ENCODE results near the gene PMVK. TPM values are rescaled to one million over a fixed set of nuclear protein-coding genes. Genes with fewer than 3 reads are reported as not detected.

The PMVK gene
- total and polyA plus RNA-seq, 2 of the 4 experiments (the other 2 are of a cell fraction): 9.0 to 28.1 TPM

DNA sequence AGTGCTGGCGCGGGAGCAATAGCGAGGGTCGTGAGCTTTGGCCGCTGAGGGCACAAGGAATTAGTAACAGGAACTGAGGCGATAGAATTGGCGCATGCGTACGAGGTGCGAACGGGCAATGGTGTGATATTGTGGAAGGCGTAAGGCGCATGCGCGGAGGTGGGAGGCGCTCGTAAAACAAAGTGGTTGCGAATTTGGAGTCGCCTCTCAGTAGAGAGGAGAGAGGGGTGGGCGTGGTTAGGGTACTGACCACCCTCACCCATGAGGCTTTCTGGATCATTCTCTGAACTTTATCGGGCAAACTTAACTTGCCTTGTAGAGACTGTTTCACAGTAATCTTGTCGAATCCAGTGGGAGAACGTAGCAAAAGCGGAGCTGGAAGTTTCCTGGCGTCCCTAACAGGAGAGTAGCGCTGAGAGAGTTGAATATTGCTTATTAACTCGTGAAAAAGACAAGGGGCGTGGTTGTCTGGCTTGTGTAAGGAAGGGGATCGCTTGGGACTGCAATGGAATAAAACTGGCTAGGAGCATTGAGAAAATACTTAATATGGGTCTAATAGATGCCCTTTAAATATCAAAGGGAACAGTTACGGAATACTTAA lies 38.4 kb upstream of the PMVK start:
- peak overlapping the region; percentile 93 for H3K23ac ChIP-seq (ENCODE audit: low read depth, low read length)
- H2BK15ac ChIP-seq (ENCODE audit: low read depth, low read length): peak overlapping the region; percentile 25; the same call in 2 of the 3 replicates
- ChIA-PET POLR2A (ENCODE audit: unreplicated experiment) (no interaction called here), CTCF (no interaction called here)
- peak overlapping the region; percentile 97 for H3K4ac ChIP-seq (ENCODE audit: low read depth, low read length)
- no peaks in the 10 kb centered on the region for H3K9me3 ChIP-seq (ENCODE audit: control insufficient read depth, insufficient read depth, low read length)
- peak overlapping the region; percentile 96 for H2BK5ac ChIP-seq (ENCODE audit: low read depth, low read length, poor library complexity, severe bottlenecking)
- no peaks in the 10 kb centered on the region for H3K27me3 ChIP-seq (ENCODE audit: control insufficient read depth, insufficient read depth, low read length)
- H3K14ac ChIP-seq (replicated peaks; ENCODE audit: low read depth, low read length): peak overlapping the region; percentile 98
- in situ Hi-C loops (cut with MboI; ENCODE audit: low sequenced_read_pairs): no loop called here
- H2BK120ac ChIP-seq (ENCODE audit: low read depth, low read length): peak overlapping the region; percentile 66
- no peaks in the 10 kb centered on the region; the same call in 1 of the 2 replicates for H4K20me1 ChIP-seq (ENCODE audit: insufficient read depth, low read length)
- H2BK20ac ChIP-seq (ENCODE audit: low read depth, low read length): peak overlapping the region; percentile 74
- dilution Hi-C loops (cut with HindIII; ENCODE audit: low sequenced_read_pairs, unreplicated experiment): no loop called here
- peak overlapping the region; percentile 76 for H3K18ac ChIP-seq (ENCODE audit: low read depth, low read length)
- H4K8ac ChIP-seq (ENCODE audit: low read depth in 2 of 2, low read length in 2 of 2): peak overlapping the region; percentile 29 to 90; a peak in 3 of 4 replicates
- 0 out of 2 replicates have a peak, but pooled peaks have one; percentile 52 for TF ChIP-seq CHD1 (IDR thresholded peaks at IDR 0.05; ENCODE audit: low read depth, low read length)
- no peak for TF ChIP-seq RCOR1 (IDR thresholded peaks at IDR 0.05; ENCODE audit: insufficient replicate concordance, low read length)
- no peak for TF ChIP-seq MAFK (IDR thresholded peaks at IDR 0.05; ENCODE audit: low read depth, low read length)
- no peak for TF ChIP-seq NFE2L2 (IDR thresholded peaks at IDR 0.05; ENCODE audit: low read depth, low read length)
- 0 out of 2 replicates have a peak, but pooled peaks have one; percentile 8 for TF ChIP-seq MAZ (IDR thresholded peaks at IDR 0.05; ENCODE audit: borderline replicate concordance, low read depth, low read length)
- TF ChIP-seq RAD21 (IDR thresholded peaks at IDR 0.05; ENCODE audit: low read length): no peak
- TF ChIP-seq, protein P1, sequence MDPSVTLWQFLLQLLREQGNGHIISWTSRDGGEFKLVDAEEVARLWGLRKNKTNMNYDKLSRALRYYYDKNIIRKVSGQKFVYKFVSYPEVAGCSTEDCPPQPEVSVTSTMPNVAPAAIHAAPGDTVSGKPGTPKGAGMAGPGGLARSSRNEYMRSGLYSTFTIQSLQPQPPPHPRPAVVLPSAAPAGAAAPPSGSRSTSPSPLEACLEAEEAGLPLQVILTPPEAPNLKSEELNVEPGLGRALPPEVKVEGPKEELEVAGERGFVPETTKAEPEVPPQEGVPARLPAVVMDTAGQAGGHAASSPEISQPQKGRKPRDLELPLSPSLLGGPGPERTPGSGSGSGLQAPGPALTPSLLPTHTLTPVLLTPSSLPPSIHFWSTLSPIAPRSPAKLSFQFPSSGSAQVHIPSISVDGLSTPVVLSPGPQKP (IDR thresholded peaks at IDR 0.05; ENCODE audit: borderline replicate concordance, low read depth, low read length): no peak
- TF ChIP-seq RFX5 (IDR thresholded peaks at IDR 0.05; ENCODE audit: low read depth, low read length): no peak
- TF ChIP-seq POLR2A (IDR thresholded peaks at IDR 0.05; ENCODE audit: low read depth, low read length): peak; percentile 40; the same call in 1 of the 2 replicates
- TF ChIP-seq, protein P2, sequence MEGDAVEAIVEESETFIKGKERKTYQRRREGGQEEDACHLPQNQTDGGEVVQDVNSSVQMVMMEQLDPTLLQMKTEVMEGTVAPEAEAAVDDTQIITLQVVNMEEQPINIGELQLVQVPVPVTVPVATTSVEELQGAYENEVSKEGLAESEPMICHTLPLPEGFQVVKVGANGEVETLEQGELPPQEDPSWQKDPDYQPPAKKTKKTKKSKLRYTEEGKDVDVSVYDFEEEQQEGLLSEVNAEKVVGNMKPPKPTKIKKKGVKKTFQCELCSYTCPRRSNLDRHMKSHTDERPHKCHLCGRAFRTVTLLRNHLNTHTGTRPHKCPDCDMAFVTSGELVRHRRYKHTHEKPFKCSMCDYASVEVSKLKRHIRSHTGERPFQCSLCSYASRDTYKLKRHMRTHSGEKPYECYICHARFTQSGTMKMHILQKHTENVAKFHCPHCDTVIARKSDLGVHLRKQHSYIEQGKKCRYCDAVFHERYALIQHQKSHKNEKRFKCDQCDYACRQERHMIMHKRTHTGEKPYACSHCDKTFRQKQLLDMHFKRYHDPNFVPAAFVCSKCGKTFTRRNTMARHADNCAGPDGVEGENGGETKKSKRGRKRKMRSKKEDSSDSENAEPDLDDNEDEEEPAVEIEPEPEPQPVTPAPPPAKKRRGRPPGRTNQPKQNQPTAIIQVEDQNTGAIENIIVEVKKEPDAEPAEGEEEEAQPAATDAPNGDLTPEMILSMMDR (conservative IDR thresholded peaks at IDR 0.05; ENCODE audit: low read depth, low read length): no peak
- no peak; the same call in 1 of the 2 replicates for TF ChIP-seq MXI1 (IDR thresholded peaks at IDR 0.05; ENCODE audit: borderline replicate concordance, low read depth, low read length)
- no peak for TF ChIP-seq FOS (IDR thresholded peaks at IDR 0.05; ENCODE audit: low read depth, low read length)
- TF ChIP-seq SMC3 (IDR thresholded peaks at IDR 0.05; ENCODE audit: low read depth, low read length): no peak
- H2AK9ac ChIP-seq (replicated peaks; ENCODE audit: low read depth, low read length, poor library complexity): peak overlapping the region; percentile 98
- peak; percentile 24 for ATAC-seq (ENCODE audit: low read depth)
- 1% methylated on average over 19 of the region's 30 CpGs; no CpG with 5 or more reads in 1 of the 2 experiments for WGBS, 2 experiments (ENCODE audit: extremely low coverage in 2 of 2, insufficient read length in 1 of 2)
- peak overlapping the region; percentile 91 for H2AFZ ChIP-seq (replicated peaks; ENCODE audit: low read length, poor library complexity)
- H3K4me2 ChIP-seq (ENCODE audit: low read depth, low read length): peak overlapping the region; percentile 91
- peak overlapping the region; percentile 81 for H4K5ac ChIP-seq (ENCODE audit: low read depth, low read length)
- H3K4me1 ChIP-seq (ENCODE audit: control insufficient read depth, insufficient read depth, low read length): peaks cover 11% of the 10 kb centered on the region
- peaks cover 7% of the 10 kb centered on the region for H3K9me1 ChIP-seq (ENCODE audit: insufficient read depth, low read length)
- peak overlapping the region; percentile 80 for H3K27ac ChIP-seq (ENCODE audit: insufficient read depth, low read length)
- no TSS peak for BruUV-seq (replicated peaks)
- H3K4me3 ChIP-seq (ENCODE audit: insufficient read depth, low read depth, low read length): peak overlapping the region; percentile 57
- peak overlapping the region; percentile 89 for H3K56ac ChIP-seq (ENCODE audit: extremely low read depth, insufficient read depth, low read length)
- peak overlapping the region; percentile 91 for H3K9ac ChIP-seq (ENCODE audit: low read depth, low read length)
- peaks cover 6 to 40% of the 10 kb centered on the region in 2 experiments for H3K79me1 ChIP-seq (ENCODE audit: low read depth in 1 of 2, low read length in 2 of 2)
- H2AK5ac ChIP-seq (ENCODE audit: low read depth, low read length): peak overlapping the region; percentile 72
- no peaks in the 10 kb centered on the region for H3K36me3 ChIP-seq (ENCODE audit: control insufficient read depth, insufficient read depth, low read length)
- DNase-seq: peak; percentile 93
- intact Hi-C loops (cut with micrococcal nuclease): loop anchor here (1.0 to 10.0 kb wide), 2 partner anchors 20 to 200 kb away; partner anchors contain the start of genes KRTCAP2 and TRIM46
- peak overlapping the region; percentile 92 for H4K91ac ChIP-seq (ENCODE audit: insufficient read depth, low read depth, low read length)

Measured in IMR-90 (cell line).